Hepatocyte (in vitro differentiated cells): Measurements from ENCODE around the gene ZSWIM1.

Experiments used
- CTCF ChIP-seq: fragments of 200-600 bp; sonication (generic); IDR thresholded peaks from 2 replicates; pipeline ENCODE4 v1.5.1; 2016; ENCODE audit warnings: antibody characterized with exemption, mild to moderate bottlenecking; ENCODE audit not compliant: poor library complexity
- EZH2 ChIP-seq: fragments of 200-600 bp; sonication (generic); IDR thresholded peaks from 2 replicates; pipeline ENCODE4 v1.6.1; 2016; ENCODE audit warnings: antibody characterized with exemption, mild to moderate bottlenecking, borderline replicate concordance
- EZH2phosphoT487 ChIP-seq: fragments of 200-600 bp; sonication (generic); IDR thresholded peaks from one replicate; pipeline ENCODE4 v1.6.1; 2018; ENCODE audit warnings: antibody characterized with exemption, mild to moderate bottlenecking, low read depth, moderate library complexity; ENCODE audit not compliant: unreplicated experiment, severe bottlenecking

GRCh38 chr20:45893831-45894230 lies 12.8 kb downstream of the ZSWIM1 start:
- TF ChIP-seq CTCF, result no peak
- TF ChIP-seq EZH2, result no peak
- TF ChIP-seq EZH2phosphoT487, result no peak
